Measurements from ENCODE around the gene CDKAL1. TPM values are rescaled to one million over a fixed set of nuclear protein-coding genes. Genes with fewer than 3 reads are reported as not detected.

Gene CDKAL1
- total RNA-seq, 1 donor from 2014 or later, result 39.6 TPM

DNA sequence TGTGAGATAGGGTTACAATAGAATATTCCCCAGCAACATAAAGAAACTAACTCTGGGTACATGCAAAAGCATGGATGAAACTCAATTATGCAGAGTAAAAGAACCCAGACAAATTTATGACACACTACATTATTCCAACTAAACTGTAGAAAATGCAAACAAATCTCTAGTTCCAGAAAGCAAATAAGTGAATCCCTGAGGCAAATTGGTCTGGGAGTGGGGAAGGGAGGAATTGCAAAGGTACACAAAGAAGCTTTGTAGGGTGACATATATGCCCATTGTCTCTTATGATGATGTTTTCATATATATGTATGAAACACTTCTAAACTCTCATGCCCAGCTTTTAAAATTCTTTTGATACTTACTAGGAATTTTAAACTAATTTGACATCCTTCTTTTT is 266.0 kb downstream of the CDKAL1 start:
- no peak overlapping the region for H2AFZ ChIP-seq (replicated peaks)
- H3K27ac Mint-ChIP-seq, result no peak overlapping the region
- H3K27me3 Mint-ChIP-seq (ENCODE audit: insufficient read depth, low read depth), result peaks cover 2% of the 10 kb centered on the region
- H3K36me3 Mint-ChIP-seq, result no peaks in the 10 kb centered on the region
- H3K4me1 Mint-ChIP-seq, result peaks cover 4% of the 10 kb centered on the region
- H3K27ac ChIP-seq, result no peak overlapping the region
- no peak overlapping the region for H3K4me3 ChIP-seq
- no peaks in the 10 kb centered on the region for H3K27me3 ChIP-seq
- H3K36me3 ChIP-seq, result no peaks in the 10 kb centered on the region
- H4K20me1 ChIP-seq (ENCODE audit: low read depth), result no peaks in the 10 kb centered on the region
- H3K9ac ChIP-seq, result no peak overlapping the region
- no peaks in the 10 kb centered on the region for H3K9me3 Mint-ChIP-seq
- no peaks in the 10 kb centered on the region for H3K9me3 ChIP-seq (ENCODE audit: low read depth)
- H3K4me3 Mint-ChIP-seq, result no peak overlapping the region
- no peak overlapping the region for H3K4me2 ChIP-seq
- no peak for DNase-seq (ENCODE audit: low spot score)
- no peaks in the 10 kb centered on the region for H3K4me1 ChIP-seq
- no peak for TF ChIP-seq EZH2 (IDR thresholded peaks at IDR 0.05)
- TF ChIP-seq, protein P1, sequence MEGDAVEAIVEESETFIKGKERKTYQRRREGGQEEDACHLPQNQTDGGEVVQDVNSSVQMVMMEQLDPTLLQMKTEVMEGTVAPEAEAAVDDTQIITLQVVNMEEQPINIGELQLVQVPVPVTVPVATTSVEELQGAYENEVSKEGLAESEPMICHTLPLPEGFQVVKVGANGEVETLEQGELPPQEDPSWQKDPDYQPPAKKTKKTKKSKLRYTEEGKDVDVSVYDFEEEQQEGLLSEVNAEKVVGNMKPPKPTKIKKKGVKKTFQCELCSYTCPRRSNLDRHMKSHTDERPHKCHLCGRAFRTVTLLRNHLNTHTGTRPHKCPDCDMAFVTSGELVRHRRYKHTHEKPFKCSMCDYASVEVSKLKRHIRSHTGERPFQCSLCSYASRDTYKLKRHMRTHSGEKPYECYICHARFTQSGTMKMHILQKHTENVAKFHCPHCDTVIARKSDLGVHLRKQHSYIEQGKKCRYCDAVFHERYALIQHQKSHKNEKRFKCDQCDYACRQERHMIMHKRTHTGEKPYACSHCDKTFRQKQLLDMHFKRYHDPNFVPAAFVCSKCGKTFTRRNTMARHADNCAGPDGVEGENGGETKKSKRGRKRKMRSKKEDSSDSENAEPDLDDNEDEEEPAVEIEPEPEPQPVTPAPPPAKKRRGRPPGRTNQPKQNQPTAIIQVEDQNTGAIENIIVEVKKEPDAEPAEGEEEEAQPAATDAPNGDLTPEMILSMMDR (IDR thresholded peaks at IDR 0.05), result no peak
- TF ChIP-seq EZH2phosphoT487 (IDR thresholded peaks at IDR 0.05), result no peak
- H3K79me2 ChIP-seq (ENCODE audit: low read depth), result no peaks in the 10 kb centered on the region
- H3F3A ChIP-seq (ENCODE audit: low read depth), result no peaks in the 10 kb centered on the region

- no peaks in the 10 kb centered on the region for H3K36me3 Mint-ChIP-seq
These were observed 266.4 kb downstream of the CDKAL1 start for GRCh38 chr6:20800653-20801052.

DNA sequence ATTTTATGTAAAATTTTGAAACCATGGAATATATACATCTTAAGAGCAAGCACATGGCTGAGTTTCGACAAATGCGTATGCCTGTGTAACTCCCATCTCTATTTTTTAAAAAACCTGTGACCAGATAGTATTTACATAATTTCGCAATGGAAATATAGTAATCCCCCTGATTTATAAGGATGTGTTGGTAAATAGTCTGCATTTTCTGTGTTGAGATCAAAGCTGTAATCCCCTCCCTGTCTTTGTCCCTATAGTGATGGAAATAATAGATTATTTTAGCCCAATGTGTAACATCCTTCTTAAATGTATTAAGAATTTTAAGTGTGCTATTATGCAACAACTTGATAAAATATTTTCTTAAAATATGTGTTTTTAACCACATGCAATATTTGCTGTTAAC is 267.3 kb downstream of the CDKAL1 start:
- H2AFZ ChIP-seq (replicated peaks), result no peak overlapping the region
- peaks cover 2% of the 10 kb centered on the region for H3K27me3 Mint-ChIP-seq (ENCODE audit: insufficient read depth, low read depth)
- H3K4me1 ChIP-seq, result no peaks in the 10 kb centered on the region
- H3K9me3 ChIP-seq (ENCODE audit: low read depth), result no peaks in the 10 kb centered on the region
- DNase-seq (ENCODE audit: low spot score), result no peak
- no peak overlapping the region for H3K4me3 Mint-ChIP-seq
- H3K4me2 ChIP-seq, result no peak overlapping the region
- TF ChIP-seq EZH2 (IDR thresholded peaks at IDR 0.05) (no peak), EZH2phosphoT487 (IDR thresholded peaks at IDR 0.05) (no peak)
- TF ChIP-seq, protein P1 (IDR thresholded peaks at IDR 0.05), result no peak
- H3F3A ChIP-seq (ENCODE audit: low read depth), result no peaks in the 10 kb centered on the region
- no peaks in the 10 kb centered on the region for H3K36me3 ChIP-seq
- H3K9me3 Mint-ChIP-seq, result peaks cover 8% of the 10 kb centered on the region
- no peaks in the 10 kb centered on the region for H3K27me3 ChIP-seq
- no peak overlapping the region for H3K27ac ChIP-seq
- H3K4me1 Mint-ChIP-seq, result peaks cover 4% of the 10 kb centered on the region
- no peak overlapping the region for H3K4me3 ChIP-seq
- H3K9ac ChIP-seq, result no peak overlapping the region
- no peaks in the 10 kb centered on the region for H4K20me1 ChIP-seq (ENCODE audit: low read depth)
- no peaks in the 10 kb centered on the region for H3K79me2 ChIP-seq (ENCODE audit: low read depth)
- peaks cover 4% of the 10 kb centered on the region for H3K36me3 Mint-ChIP-seq
- H3K27ac Mint-ChIP-seq, result no peak overlapping the region

More at GRCh38 chr6:20800653-20801052, 266.4 kb downstream of the CDKAL1 start:
- H3K9me3 ChIP-seq (ENCODE audit: low read depth), result no peaks in the 10 kb centered on the region
- no peak overlapping the region for H3K4me3 Mint-ChIP-seq
- no peaks in the 10 kb centered on the region for H4K20me1 ChIP-seq (ENCODE audit: low read depth)
- no peaks in the 10 kb centered on the region for H3K79me2 ChIP-seq (ENCODE audit: low read depth)
- peaks cover 4% of the 10 kb centered on the region for H3K4me1 Mint-ChIP-seq
- no peaks in the 10 kb centered on the region for H3K27me3 ChIP-seq
- no peak for DNase-seq (ENCODE audit: low spot score)
- H2AFZ ChIP-seq (replicated peaks), result no peak overlapping the region
- H3K36me3 ChIP-seq, result no peaks in the 10 kb centered on the region
- peaks cover 2% of the 10 kb centered on the region for H3K27me3 Mint-ChIP-seq (ENCODE audit: insufficient read depth, low read depth)
- H3K4me3 ChIP-seq, result no peak overlapping the region
- TF ChIP-seq, protein P1 (IDR thresholded peaks at IDR 0.05), result no peak
- TF ChIP-seq EZH2 (IDR thresholded peaks at IDR 0.05) (no peak), EZH2phosphoT487 (IDR thresholded peaks at IDR 0.05) (no peak)
- H3K27ac Mint-ChIP-seq, result no peak overlapping the region
- no peaks in the 10 kb centered on the region for H3F3A ChIP-seq (ENCODE audit: low read depth)
- peaks cover under 1% of the 10 kb centered on the region for H3K9me3 Mint-ChIP-seq
- H3K4me1 ChIP-seq, result no peaks in the 10 kb centered on the region
- no peak overlapping the region for H3K9ac ChIP-seq
- H3K4me2 ChIP-seq, result no peak overlapping the region
- H3K27ac ChIP-seq, result no peak overlapping the region

Measured in neural progenitor cell (in vitro differentiated cells).